Endothelial cell of umbilical vein (primary cell): ENCODE results near the gene COPE. TPM values are rescaled to one million over a fixed set of nuclear protein-coding genes. Genes with fewer than 3 reads are reported as not detected.

Experiments used
- BruUV-seq: library from RNA; stranded (reverse); fragments of 400-500 nt; replicated peaks from 2 replicates; lab custom pipeline; 2021; lab: Mats Ljungman, UMichigan
- CTCF ChIA-PET: fragments of 300-600, 350-600 bp; sonication (Branson Sonifier 250); formaldehyde crosslinking; loops from one replicate; lab custom pipeline; 2021; ENCODE audit warnings: antibody characterized with exemption, inconsistent platforms; lab: Charles Lee
- POLR2A ChIA-PET: fragments of 300-600, 350-600 bp; sonication (Branson Sonifier 250); formaldehyde crosslinking; loops from one replicate; lab custom pipeline; 2021; ENCODE audit warnings: antibody characterized with exemption, inconsistent platforms; lab: Charles Lee
- DNase-seq: peaks from one replicate; pipeline ENCODE4 v3.0.0-alpha.2; 2011; ENCODE audit warnings: low read depth, low spot score
- FAIRE-seq: peaks from 2 replicates; lab custom pipeline; 2011; peaks lifted over from hg19 to GRCh38; lab: Jason Lieb, UNC
- H2AFZ ChIP-seq: 2 replicates; pipeline ENCODE4 v1.6.0; 2012; ENCODE audit warnings: low read depth, low read length, control low read depth, inconsistent platforms
- H3K27ac ChIP-seq: 2 replicates; pipeline ENCODE4 v1.5.1; 2011; ENCODE audit warnings: low read depth, mild to moderate bottlenecking, control low read depth, low read length, moderate library complexity; ENCODE audit not compliant: insufficient read depth
- H3K27me3 ChIP-seq, 2 experiments: 2 replicates each; pipeline versions ENCODE4 v1.6.0 to v1.6.1; 2011; ENCODE audit warnings: low read length in 2 of 2, mixed read lengths in 1 of 2; ENCODE audit not compliant: control insufficient read depth in 2 of 2, insufficient read depth in 2 of 2
- H3K36me3 ChIP-seq, 2 experiments: 2 replicates in 1 of 2; 3 replicates in 1 of 2; pipeline ENCODE4 v1.5.1; 2011; ENCODE audit warnings: low read length in 2 of 2, mild to moderate bottlenecking in 1 of 2, moderate library complexity in 1 of 2; ENCODE audit not compliant: control insufficient read depth in 2 of 2, insufficient read depth in 2 of 2; ENCODE audit errors: extremely low read depth in 1 of 2
- H3K4me1 ChIP-seq: 3 replicates; pipeline ENCODE4 v1.5.1; 2011; ENCODE audit warnings: mild to moderate bottlenecking, low read length; ENCODE audit not compliant: control insufficient read depth, insufficient read depth; ENCODE audit errors: extremely low read depth
- H3K4me2 ChIP-seq: 2 replicates; pipeline ENCODE4 v1.6.1; 2011; ENCODE audit warnings: low read length, control low read depth, mixed read lengths; ENCODE audit not compliant: insufficient read depth
- H3K4me3 ChIP-seq, 3 experiments: fragments of 200-600 bp in 1 of 3; sonication (generic), shearing (Covaris generic) in 1 of 3; replicated peaks in 1 of 3; 2 replicates each; pipeline ENCODE4 v1.5.1; 2011 to 2016; ENCODE audit warnings: control low read depth in 3 of 3, low read length in 3 of 3, mild to moderate bottlenecking in 2 of 3, inconsistent platforms in 1 of 3, low read depth in 1 of 3, moderate library complexity in 1 of 3; ENCODE audit not compliant: insufficient read depth in 1 of 3
- H3K79me2 ChIP-seq: 2 replicates; pipeline ENCODE4 v1.6.0; 2012; ENCODE audit warnings: low read length, inconsistent platforms; ENCODE audit not compliant: control insufficient read depth, insufficient read depth
- H3K9ac ChIP-seq: replicated peaks from 2 replicates; pipeline ENCODE3; 2011; ENCODE audit warnings: low read length, control low read depth; ENCODE audit not compliant: insufficient read depth; ENCODE audit errors: extremely low read depth
- H3K9me1 ChIP-seq: replicated peaks from 3 replicates; pipeline ENCODE4 v1.6.0; 2011; ENCODE audit warnings: mild to moderate bottlenecking, low read length; ENCODE audit not compliant: control insufficient read depth, insufficient read depth; ENCODE audit errors: extremely low read depth
- H3K9me3 ChIP-seq: replicated peaks from 2 replicates; pipeline ENCODE4 v1.5.1; 2012; ENCODE audit warnings: low read length, inconsistent platforms; ENCODE audit not compliant: control insufficient read depth, insufficient read depth
- H4K20me1 ChIP-seq: replicated peaks from 2 replicates; pipeline ENCODE3; 2011; ENCODE audit warnings: mild to moderate bottlenecking, low read length; ENCODE audit not compliant: control insufficient read depth, insufficient read depth; ENCODE audit errors: extremely low read depth
- GATA2 ChIP-seq: IDR thresholded peaks from 2 replicates; pipeline ENCODE4 v1.7.0; 2011; ENCODE audit warnings: low read depth, mild to moderate bottlenecking, moderate library complexity, mixed read lengths, low read length; ENCODE audit not compliant: insufficient read length, insufficient read depth
- JUN ChIP-seq: IDR thresholded peaks from 2 replicates; pipeline ENCODE4 v1.6.1; 2011; ENCODE audit warnings: borderline replicate concordance, low read depth; ENCODE audit not compliant: insufficient read length, insufficient read depth
- MYC ChIP-seq: IDR thresholded peaks from one replicate; pipeline ENCODE4 v1.6.1; 2011; ENCODE audit warnings: mild to moderate bottlenecking, low read depth, low read length
- POLR2AphosphoS5 ChIP-seq: IDR thresholded peaks from 2 replicates; pipeline ENCODE4 v1.6.1; 2012; ENCODE audit warnings: low read depth, mild to moderate bottlenecking, control low read depth, low read length, moderate library complexity; ENCODE audit not compliant: insufficient read depth
- dilution Hi-C: fragments of 300-500 bp; cut with MboI; formaldehyde crosslinking; loops from one replicate; pipeline ENCODE4 v1.15.0; 2019; ENCODE audit warnings: low sequenced_read_pairs; ENCODE audit not compliant: extremely low pct_ligation_motif_present
- intact Hi-C: fragments of 100-400 bp; cut with micrococcal nuclease; formaldehyde crosslinking; loops from one replicate; pipeline ENCODE4 v1.10.0; 2022
- polyA plus RNA-seq, 4 experiments: library from polyadenylated mRNA; depleted of rRNA in 3 of 4; stranded (reverse) in 3 of 4; unstranded in 1 of 4; fragments of >200 nt; gene quantifications; 2 replicates each; pipeline versions ENCODE4 v1.2.1 to v1.2.3, GENCODE V29; 2011 to 2012; ENCODE audit warnings: missing spikeins in 1 of 4
- total RNA-seq: library from RNA; stranded (reverse); gene quantifications from 2 replicates; pipeline ENCODE4 v1.2.3, GENCODE V29; 2021

Gene COPE
- total and polyA plus RNA-seq, 2 donors (not counting 3 experiments of a cell fraction or from before 2014, with no cell fraction given) = 252 to 407 TPM

DNA sequence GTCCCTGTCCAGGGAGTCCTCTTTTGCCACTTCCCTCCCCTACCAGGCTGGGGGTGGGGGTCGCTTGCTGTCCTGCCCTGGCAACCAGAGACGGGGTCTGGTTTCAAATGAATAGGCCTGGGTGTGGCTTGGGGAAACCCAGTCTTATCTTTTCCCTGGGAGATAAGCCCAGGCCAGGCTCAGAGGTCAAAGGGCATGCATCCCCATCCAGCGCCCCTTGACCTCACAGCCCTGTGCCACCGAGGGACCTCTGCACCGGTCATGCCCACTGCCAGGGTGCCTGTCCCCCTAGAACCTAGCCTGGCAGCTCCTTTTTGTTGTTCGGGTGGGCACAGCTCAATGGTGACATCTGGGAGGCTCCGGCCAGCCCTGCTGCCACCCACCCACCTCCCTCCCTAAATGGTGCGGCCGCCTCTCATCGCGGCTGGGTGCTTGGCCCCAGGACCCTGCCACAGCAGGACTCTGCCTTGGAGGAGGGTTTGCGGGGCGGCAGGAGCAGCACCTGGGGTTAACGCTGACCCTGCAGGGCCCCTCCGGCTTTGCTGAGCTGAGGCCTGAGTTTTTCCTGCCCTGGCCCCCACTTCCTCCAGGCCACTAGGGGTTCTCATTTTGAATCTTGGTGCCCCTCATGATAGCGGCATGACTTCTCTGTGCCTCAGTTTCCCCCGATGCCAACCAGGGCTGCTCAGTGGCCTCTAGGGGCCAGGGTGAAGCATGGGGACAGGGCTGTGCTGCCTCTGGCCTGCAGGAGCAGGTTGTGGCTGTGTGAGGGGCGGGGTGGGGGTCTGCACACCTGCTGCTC, 20.4 kb downstream of the COPE start:
- no peak overlapping the region for H3K4me2 ChIP-seq
- H2AFZ ChIP-seq = no peak overlapping the region
- no TSS peak for BruUV-seq
- dilution Hi-C loops = no loop called here
- no peaks in the 10 kb centered on the region for H3K9me3 ChIP-seq
- H3K36me3 ChIP-seq = peaks cover 0 to 17% of the 10 kb centered on the region in 2 experiments
- FAIRE-seq (no peak), DNase-seq (no peak)
- H3K27ac ChIP-seq = no peak overlapping the region
- H4K20me1 ChIP-seq = no peaks in the 10 kb centered on the region
- H3K4me3 ChIP-seq = no peak overlapping the region
- CTCF ChIA-PET = interaction anchor here (1.1 to 1.6 kb wide), 3 partner anchors 17 to 52 kb away, joined by 3 read pairs; no protein-coding TSS in a partner anchor
- no peaks in the 10 kb centered on the region for H3K4me1 ChIP-seq
- intact Hi-C loops = loop anchor here (5.0 kb wide), 1 partner anchor 73 kb away; no protein-coding TSS in a partner anchor
- no peaks in the 10 kb centered on the region for H3K79me2 ChIP-seq
- H3K9me1 ChIP-seq = no peaks in the 10 kb centered on the region
- H3K27me3 ChIP-seq = peaks cover 0 to 2% of the 10 kb centered on the region in 2 experiments
- TF ChIP-seq JUN (no peak), MYC (no peak), GATA2 (no peak)
- no peak overlapping the region for H3K9ac ChIP-seq
- POLR2A ChIA-PET = no interaction called here

DNA sequence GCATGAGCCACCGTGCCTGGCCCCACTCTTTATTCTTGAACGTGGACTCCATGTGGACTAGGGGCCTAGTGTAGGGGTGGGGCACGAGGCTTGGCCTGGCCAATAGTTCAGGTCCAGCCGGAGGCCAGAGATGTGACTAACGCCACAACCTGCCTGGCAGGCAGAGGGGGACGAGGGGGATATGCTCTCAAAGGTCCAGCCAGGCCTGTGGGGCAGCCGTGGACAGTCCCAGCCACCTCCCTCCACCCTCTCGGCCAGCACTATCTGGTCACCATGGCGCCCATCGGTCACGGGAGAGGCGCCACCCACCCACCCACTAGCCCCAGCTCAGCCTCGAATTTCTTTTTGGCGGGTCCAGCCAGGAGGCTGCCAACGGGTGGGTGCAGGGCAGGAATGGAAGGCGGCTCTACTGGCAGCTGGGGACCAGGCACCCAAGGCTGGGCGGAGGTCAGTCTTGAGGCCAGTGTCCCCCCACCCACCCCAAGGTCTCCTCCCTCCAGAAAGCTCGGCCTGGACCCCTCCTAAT, 21.0 kb downstream of the COPE start:
- no TSS peak for BruUV-seq

More for the DNA sequence above, 21.0 kb downstream of the COPE start:
- Histone ChIP-seq H4K20me1 (no peaks in the 10 kb centered on the region), H3K4me2 (no peak overlapping the region), H3K27ac (no peak overlapping the region), H3K4me1 (no peaks in the 10 kb centered on the region), H3K79me2 (no peaks in the 10 kb centered on the region), H3K9me1 (no peaks in the 10 kb centered on the region), H3K4me3 (no peak overlapping the region), H3K9me3 (no peaks in the 10 kb centered on the region), H2AFZ (no peak overlapping the region), H3K36me3 (peaks cover 0 to 14% of the 10 kb centered on the region in 2 experiments), H3K27me3 (peaks cover 0 to 2% of the 10 kb centered on the region in 2 experiments), H3K9ac (no peak overlapping the region)
- POLR2A ChIA-PET = no interaction called here
- no peak for FAIRE-seq
- TF ChIP-seq POLR2AphosphoS5 = no peak
- dilution Hi-C loops (no loop called here), intact Hi-C loops (loop anchor here (5.0 kb wide), 1 partner anchor 74 kb away; no protein-coding TSS in a partner anchor)
- CTCF ChIA-PET = interaction anchor here (1.1 to 1.6 kb wide), 3 partner anchors 18 to 89 kb away, joined by 3 to 5 read pairs (median 3); no protein-coding TSS in a partner anchor
- no peak for DNase-seq
